LHCN-M2 (cell line): ENCODE results near the gene TMOD1. TPM values are rescaled to one million over a fixed set of nuclear protein-coding genes. Genes with fewer than 3 reads are reported as not detected.

Experiments
- DNase-seq: peaks from one replicate; pipeline ENCODE4 v3.0.0-alpha.2; 2012; ENCODE audit warnings: low read depth
- total RNA-seq: library from RNA; depleted of rRNA; stranded (reverse); fragments of >200 nt; gene quantifications from 2 replicates; pipeline ENCODE4 v1.2.3, GENCODE V29; 2014

Gene TMOD1
- total RNA-seq, 1 experiment from 2014 or later: not detected

DNA sequence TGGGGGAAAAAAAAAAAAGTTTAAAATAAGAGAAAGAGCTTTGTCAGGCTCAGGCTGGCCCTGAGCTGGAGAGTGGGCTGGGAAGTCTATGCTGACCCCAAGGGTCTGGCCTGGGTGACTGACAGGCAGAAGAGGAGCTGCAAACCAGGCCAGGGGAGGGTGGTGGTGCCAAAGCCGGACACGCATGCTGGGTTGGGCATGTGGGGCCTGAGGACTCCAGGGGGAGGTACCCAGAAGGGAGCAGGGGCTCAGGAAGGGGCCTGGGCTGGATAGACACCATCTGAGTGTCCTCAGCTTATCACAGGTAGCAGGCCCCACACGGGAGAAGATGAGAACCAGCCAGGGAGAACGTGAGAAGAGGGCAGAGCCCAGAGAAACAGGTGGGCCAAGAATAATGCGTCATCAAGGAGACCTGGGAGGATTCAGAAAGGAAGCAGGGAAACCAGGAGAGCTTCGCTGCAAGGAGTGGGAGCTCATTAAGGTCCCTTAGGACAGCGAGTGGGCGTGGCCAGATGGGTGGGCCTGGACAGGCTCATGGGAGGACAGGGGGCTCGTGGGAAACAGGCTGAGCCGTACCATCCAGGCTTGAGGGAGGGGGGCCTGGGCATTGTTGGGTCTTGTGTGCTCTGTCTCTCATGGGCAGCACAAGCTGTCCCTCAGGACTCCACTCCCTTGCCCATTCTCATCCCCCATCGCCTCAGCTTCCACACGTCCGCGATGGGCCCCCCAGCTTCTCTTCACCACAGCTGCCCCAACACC lies 16.0 kb downstream of the TMOD1 start:
- DNase-seq: no peak

DNA sequence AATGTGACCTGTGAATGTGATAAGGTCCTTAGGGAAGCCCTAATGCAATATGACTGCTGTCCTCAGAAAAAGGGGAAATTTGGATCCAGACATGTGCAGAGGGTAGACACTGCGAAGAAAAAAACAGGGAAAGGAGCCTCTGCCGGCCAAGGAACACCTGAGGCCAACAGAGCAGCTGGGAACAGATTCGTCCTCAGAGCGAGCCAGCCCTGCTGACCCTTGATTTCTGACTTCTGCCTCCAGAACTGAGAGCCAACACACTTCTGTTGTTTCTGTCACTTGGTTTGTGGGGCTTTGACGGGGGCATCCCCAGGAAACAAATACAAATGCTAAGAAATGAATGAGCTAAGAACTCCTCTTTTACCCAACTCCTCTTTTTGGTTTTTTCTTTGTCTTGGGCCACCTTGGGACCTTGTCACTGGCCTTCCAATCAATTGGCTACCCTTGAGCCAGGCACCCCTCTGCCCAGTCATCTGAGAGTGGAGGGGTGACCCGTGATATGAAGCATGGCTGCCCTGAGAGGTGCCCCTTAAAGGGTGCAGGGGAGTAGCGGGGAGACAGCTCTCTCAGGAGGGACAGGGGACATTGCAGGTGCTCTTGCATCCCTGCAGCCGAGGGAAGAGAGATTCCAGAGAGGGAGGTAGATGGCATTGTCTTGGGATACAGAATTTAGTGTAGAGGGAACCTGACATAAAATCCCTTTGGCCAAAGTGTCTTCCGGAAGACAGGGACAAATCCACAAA lies 16.9 kb downstream of the TMOD1 start:
- DNase-seq: no peak

DNA sequence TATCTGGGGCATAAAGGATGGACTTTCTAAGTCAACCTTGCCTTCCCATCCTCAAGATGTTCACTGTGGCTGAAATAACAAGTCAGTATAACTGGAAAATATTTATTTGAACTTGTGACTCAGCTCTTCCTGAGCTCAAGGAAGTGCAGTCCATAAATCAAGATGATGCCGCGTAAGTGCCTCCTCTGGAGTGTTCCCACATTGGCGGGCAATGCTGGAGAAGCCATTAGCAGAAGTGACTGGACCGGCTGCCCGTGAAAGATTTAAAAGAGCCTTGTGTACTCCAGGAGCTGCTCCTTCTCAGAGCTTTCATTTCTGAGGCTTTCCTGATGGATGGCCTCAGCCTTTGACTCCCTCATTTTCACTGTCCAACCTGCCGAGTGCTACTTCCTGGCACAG lies 17.4 kb downstream of the TMOD1 start:
- peak; percentile 55 for DNase-seq

DNA sequence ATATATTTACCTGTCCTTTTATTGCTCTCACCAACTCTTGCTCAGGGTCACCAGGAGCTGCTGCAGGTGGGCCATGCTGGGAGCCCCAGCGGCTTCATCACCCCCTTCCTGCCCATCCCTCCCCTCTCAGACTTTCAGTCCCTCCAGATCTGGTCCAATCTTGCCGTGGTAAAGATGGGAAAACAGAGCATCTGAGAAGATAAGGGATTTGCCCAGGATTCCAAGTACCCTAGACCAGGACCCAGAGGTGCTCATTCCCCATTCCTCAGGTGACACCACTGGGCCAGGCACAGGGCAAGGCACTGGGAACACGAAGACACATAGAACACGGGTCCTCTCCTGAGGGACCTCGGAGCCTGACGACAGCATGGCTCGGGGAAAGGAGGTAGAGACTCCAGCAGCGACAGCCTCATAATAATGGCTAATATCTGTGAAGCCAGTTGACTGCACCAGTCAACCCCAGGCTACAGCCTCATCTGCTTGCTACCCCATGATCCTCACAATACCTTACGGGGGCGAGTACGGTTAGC lies 18.0 kb downstream of the TMOD1 start:
- no peak for DNase-seq

DNA sequence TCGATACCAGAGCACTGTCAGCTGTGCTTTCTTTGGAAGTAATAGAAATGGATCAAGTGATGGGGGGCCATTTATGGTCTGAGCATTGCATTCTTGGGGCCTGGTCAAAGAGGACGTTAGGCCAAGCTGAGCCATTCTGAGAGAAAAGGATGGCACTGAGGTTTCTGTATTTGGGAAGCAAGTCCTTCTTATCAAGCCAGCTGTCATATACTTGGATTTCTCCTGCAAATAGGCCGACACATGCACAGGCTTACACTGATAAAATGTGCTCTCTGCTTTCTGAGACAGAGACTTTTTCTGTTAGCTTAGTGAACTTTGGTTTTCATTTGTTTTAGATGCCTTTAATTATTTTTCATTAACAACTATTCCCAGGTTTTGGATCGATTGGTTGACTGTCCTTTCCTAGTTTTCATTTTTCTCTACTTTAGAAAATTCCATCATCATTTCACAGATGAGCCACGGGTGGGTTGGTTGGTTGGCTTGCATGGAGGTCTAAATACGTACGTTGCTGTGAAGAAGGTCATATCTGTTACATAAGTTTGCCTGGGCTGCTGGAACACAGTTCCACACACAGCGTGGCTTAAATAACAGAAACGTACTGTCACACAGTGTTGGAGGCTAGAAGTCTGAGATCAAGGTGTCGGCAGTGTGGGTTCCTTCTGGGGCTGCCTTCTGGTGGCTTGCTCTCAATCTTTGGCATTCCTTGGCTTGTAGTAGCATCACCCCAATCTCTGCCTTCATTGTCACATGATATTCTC lies 20.3 kb downstream of the TMOD1 start:
- no peak for DNase-seq

DNA sequence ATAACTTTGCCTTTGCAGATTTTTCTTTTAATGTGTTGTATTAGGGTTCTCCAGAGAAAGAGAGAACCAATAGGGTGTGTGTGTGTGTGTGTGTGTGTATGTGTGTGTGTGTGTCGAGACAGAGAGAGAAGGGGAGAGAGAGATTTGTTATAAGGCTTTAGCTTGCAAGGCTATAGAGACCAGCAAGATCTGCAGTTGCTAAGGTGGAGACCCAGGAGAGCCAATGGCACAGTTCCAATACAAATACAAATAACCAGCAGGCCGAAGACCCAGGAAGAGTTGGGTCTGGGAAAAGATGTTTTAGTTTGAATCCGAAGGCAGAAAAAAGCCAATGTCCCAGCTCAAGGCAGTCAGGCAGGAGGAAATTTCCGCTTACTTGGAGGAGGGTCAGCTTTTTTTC lies 23.0 kb downstream of the TMOD1 start:
- DNase-seq: no peak

DNA sequence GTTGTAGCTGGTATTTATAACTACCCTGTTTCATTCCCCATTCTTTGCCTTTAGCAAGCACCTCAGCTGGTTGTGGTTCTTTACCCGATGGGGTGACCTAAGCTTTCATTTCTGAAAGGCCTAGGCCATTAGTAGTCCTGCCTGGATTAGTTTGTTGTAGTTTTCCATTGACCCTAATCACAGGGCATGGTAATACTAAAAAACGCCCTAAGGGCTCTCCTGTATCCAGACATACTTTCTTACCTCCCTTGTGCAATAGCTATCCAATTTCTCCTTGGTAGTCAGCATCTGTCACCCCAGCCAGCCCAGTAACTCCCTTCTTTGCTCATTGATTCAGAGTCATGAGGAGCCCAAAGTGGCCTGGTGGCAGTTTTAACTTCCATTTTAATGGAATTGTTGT lies 24.0 kb downstream of the TMOD1 start:
- peak; percentile 20 for DNase-seq

DNA sequence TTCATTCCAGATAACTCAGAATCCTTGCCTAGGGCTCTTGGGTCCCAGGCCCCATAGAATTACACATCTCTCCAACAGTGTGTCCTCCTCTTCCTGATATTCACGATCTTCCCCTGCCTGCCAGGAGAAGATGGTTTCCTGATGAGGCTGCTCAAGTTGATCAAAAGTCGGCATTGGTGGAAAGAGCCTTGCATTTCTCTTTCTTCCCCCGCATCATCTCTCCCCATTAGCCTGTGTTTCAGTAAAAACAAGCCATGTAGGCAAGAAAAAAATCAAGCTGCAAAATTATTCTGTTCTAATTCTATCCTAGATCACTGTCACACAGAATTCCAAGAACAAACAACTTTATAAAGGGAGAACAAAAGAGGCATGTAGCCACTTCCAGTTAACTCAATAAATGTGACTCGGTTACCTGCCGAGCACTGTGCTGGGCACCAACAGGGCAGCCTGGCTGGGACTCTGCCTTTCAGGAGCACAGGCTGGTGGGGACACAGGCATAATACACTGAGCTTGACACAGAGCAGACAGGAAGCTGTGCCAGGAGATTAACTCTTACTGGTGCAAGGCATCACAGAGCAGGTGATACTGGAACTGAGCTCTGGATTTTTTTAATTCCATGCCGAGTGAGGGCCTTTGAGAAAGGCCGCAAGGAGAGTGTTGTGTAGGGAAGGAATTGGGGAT lies 25.6 kb downstream of the TMOD1 start:
- no peak for DNase-seq

DNA sequence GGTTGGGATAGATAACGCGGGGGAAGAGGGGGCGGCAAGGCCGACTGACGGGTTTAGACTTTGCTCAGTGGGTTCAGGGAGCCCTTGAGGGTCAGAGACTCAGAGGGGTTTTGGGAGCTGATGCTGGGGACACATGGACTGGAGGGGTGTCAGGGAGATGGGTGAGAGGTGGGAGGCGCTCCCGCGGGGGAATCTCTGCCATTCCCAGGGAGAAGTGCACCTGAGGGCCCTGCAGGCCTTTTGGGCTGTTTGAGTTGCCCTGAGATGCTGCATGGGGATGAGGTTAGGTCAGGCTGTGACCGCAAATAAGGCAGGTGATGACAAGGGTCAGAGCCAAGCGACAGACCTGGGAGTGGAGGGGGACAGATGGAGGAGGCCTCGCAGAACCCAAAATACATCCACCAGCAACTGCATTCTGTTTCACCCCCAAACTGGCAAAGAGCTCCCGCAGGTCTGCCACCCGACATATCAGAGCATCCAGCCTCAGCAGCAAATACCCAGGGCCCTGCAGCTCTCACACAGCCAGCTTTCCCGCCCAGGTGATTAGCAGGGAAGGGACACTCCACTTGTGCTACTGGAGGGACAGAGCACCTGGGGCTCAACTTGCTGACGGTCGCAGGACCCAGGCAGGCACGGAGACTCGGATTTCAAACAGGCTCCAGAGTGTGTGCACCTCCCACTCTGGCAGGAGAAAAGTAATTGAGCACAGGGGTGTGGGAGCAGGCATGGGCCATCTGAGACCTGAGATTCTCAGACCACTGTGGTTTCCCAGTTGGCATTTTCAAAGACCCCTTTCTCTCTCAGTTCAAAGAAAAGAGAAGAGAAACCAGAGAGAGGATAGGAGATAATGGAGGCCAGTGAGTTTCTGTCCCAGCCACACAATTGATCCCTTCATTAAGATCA lies 26.4 kb downstream of the TMOD1 start:
- DNase-seq: no peak

DNA sequence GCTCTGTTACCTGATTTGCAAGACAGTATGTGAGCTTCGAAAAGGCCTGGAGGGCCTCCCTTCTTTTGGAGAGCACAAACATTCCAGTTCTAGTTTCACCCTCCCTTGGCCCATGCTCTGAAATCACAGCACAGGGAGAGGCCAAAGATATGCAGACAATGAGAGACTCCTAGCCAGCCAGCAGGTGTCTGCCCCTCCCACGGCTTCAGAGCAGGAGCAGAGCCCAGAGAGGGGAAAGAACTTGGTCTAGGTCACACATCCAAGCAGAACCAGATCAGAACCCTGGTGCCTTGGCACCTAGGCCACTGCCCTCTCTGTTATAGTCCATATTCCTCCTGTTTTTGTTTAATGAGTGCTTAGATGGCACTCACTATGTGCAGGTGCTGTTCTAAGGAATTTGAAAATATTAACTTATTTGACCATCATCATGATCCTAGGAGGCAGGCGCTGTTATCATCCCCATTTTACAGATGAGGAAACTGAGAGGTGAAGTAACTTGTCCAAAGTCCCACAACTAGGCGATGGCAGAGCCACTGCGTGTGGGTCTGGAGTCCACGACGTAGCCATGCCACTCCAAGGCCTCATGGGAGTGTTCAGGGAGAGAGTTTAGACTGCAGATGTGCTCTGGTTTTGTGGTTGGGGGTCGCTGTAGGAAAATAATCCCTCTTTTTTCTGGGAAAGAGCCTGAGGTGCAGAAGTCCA lies 27.2 kb downstream of the TMOD1 start:
- DNase-seq: no peak

DNA sequence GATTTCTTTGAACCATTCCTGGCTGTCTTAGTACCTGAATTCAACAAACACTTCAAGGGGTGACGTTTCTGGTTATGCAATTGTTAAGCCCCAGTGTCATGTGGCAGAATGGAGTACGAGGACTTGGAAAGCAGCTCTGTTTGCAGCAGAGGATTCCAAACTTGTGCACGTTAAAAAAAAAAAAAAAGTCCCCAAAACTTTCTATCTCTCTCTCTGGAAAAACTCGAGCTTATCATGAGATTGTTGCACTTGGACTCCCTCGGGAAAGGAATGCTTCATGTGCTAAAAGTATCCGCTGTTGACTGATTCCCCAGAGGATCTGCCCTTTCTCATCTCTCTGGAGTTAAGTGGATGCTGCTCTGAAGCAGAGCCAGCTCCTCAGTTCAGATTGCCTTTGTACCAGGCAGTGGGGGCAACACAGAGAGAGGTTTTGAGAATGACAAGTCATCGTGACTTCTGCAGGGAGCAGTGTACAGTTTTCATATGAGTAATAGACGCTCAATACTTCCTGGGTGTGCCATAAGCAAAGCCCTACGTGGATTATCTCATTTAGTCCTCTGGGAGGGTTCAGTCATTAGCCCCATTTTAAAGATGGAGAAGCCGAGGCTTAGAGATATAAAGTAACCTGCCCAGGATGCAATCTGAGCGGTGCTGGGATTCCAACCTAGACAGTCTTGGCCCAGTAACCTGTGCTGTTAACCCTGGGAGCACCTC lies 28.1 kb downstream of the TMOD1 start:
- DNase-seq: peak; percentile 46

DNA sequence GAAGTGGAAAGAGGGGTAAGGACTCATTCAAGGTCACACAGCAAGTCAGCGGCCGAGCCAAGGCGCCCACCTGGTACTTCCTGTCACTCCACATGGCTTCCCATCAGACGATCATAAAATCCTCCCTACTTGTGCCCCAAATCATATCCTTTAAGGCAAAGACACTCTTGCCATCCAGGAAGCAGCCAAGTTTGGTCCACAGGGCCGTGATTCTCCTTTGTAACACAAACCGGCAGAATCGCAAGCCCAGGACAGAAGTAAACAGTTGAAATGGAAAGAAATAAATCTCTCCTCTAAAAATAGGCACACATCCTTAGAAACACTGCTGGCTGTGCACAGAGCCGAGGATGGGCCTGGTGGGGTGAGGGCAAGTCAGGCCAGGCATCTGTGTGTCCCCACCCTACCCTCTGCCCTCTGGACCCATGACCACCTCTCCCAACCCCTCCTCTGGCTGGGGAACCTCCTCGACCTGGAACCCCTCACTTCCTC lies 30.5 kb downstream of the TMOD1 start:
- no peak for DNase-seq

DNA sequence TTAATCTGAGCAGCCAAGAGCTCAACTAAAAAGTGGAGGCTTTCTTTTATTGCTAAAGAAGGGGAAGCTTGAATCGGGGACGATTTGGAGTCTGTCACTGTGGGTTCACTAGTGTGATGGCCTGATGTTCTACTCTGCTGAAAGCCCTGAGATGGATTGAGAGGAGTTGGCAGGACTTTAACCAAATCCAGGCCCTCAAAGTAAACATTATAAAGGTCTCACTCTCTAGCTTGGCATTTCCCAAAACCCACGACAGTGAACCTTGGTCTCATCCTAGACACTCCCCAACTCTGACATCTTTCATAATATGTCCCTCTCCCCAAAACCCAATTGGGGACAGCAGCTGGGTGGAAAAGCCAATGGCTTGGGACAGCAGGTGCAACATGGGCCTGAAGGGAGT lies 32.7 kb downstream of the TMOD1 start:
- DNase-seq: no peak

DNA sequence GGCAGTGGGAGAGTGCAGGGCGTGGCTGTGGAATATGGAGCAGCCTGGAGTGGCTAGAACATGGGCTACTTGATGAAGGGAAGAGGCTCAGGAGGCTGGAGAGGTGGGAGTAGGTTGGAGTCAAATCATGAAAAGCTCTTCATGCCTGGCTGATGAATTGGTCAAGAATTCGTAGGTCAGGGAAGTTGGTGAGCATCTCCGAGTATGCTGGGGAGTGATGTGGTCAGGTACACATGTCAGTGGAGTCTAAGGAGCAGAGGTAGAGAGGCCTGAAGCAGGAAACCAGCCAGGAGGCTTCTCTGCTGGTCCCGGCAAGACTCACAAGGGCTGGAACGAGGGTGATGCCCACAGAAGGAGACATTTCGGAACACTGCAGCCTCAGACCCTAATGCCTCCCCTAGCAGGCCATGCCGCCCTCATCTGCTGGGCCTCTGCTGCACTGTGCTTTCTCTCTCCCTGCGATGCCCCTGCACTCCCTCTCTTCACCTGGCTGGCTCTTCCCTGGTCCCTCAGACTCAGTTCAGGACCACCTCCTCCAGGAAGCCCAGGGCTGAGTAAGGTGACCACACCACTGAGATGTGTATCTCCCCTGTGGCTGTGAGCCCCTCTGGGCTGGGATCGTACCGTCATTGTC lies 33.6 kb downstream of the TMOD1 start:
- no peak for DNase-seq

DNA sequence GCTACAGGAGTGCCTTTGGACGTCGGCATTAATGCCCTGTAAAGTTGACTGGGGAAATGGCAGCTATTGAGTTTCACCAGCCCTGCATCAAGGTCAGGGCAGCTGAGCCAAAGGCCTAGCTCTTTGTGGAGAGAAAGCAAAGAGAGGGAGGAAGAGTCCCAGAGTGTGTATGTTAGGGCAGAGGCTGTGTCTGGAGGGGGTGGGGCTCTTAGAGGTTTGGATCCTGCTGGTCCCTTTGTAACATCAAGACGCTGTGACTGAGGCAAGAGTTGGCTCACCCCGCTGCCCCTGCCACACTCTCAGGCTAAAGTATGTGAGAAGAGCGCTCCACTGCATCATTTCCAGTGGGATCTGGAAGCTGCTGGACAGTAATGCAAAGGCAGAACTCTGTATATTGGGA lies 34.3 kb downstream of the TMOD1 start:
- DNase-seq: no peak

DNA sequence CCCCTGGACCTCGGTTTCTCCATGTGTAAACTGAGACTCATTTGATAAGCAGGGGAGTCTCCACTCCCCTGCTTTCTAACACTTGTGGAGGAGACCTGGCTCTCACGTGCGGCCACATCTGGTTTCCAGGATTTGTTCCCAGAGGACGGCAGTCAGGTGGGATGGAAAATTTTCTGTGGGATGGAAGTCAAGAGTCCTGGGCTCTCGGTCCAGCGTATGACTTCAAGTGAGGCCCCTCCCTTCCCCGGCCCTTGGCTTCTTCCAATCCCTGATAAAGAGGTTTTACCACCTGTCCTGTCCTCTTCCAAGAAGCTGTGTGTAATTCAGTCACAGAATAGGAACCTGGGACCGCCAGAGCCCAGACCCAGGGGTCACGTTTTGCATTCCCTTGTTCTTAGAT lies 35.0 kb downstream of the TMOD1 start:
- DNase-seq: no peak

DNA sequence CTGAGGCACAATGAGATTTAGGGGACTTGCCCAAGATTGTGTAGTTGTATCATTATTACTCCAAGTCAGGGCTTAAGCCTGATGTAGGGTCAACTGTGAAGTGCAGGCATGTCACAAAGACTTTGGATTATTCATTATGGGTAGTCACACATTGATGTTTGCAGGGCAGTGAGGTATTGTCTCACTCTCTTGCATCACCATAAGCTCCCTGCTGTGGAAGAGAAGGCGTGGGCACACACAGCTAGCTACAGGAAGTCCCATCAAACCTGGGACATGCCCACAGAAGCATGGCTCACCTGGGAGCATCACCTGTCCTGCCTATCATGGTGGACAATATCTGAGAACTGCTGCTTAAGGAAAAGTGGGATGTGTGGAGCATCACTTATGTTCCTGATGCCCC lies 42.1 kb downstream of the TMOD1 start:
- no peak for DNase-seq

DNA sequence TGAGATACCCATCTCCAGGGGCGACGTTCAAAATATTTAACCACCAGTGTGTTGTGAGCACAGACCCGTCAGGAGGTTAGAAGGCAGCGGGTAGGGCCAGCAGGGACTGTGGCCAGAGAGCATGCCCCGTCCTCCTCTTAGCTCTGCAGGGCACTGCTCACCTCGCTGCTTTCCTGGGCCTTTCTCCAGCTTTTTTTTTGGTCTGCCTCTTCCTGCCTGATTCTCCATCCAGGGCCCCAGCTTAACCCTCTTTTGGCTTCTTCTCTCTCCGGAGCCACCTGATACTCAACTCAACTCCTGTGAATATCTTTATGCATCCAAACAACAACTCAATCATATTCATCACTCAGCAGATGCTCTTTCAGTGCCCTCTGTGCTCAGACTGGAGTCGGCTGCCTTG lies 44.0 kb downstream of the TMOD1 start:
- DNase-seq: no peak
